Chondrocyte (in vitro differentiated cells): ENCODE data around the gene ZSWIM9. TPM values are rescaled to one million over a fixed set of nuclear protein-coding genes. Genes with fewer than 3 reads are reported as not detected.
"Not testable (repeated sequence)": the region's sequence is repeated elsewhere in the genome, so short reads cannot be mapped to it uniquely, and the experiment has no call there.

Experiments
- DNase-seq: peaks from one replicate; pipeline ENCODE4 v3.0.0; 2021; ENCODE audit warnings: mixed read lengths, low spot score
- H3K27ac Mint-ChIP-seq: one replicate; pipeline ENCODE4 v1.8.0; 2021; ENCODE audit warnings: mild to moderate bottlenecking, moderate library complexity, mixed read lengths; ENCODE audit not compliant: unreplicated experiment
- H3K27me3 Mint-ChIP-seq: 2 replicates; pipeline ENCODE4 v1.8.0; 2021; ENCODE audit warnings: low read depth, mixed read lengths
- H3K36me3 Mint-ChIP-seq: 2 replicates; pipeline ENCODE4 v1.8.0; 2021; ENCODE audit warnings: low read depth, mixed read lengths
- H3K4me1 Mint-ChIP-seq: 2 replicates; pipeline ENCODE4 v1.8.0; 2021; ENCODE audit warnings: low read depth, mild to moderate bottlenecking, mixed read lengths
- H3K4me3 Mint-ChIP-seq: one replicate; pipeline ENCODE4 v1.8.0; 2021; ENCODE audit warnings: mild to moderate bottlenecking, moderate library complexity, mixed read lengths; ENCODE audit not compliant: unreplicated experiment
- H3K9me3 Mint-ChIP-seq: 2 replicates; pipeline ENCODE4 v1.8.0; 2021; ENCODE audit warnings: low read depth, mixed read lengths
- CTCF ChIP-seq: fragments of 200-600 bp; sonication (generic); IDR thresholded peaks from 2 replicates; pipeline ENCODE4 v1.5.0; 2021; ENCODE audit warnings: antibody characterized with exemption, mild to moderate bottlenecking, moderate library complexity
- total RNA-seq: library from RNA; stranded (reverse); gene quantifications from 3 replicates; pipeline ENCODE4 v1.2.1, GENCODE V29; 2021

ZSWIM9 gene
- total RNA-seq, 1 donor from 2014 or later, result 5.0 TPM

GRCh38 chr19:48213959-48214358 lies 43.5 kb downstream of the ZSWIM9 start:
- H3K27me3 Mint-ChIP-seq, result no peaks in the 10 kb centered on the region
- H3K4me1 Mint-ChIP-seq, result no peaks in the 10 kb centered on the region
- H3K27ac Mint-ChIP-seq, result no peak overlapping the region
- no peak overlapping the region for H3K4me3 Mint-ChIP-seq
- peaks cover 26% of the 10 kb centered on the region for H3K36me3 Mint-ChIP-seq
- DNase-seq, result no peak
- no peak for TF ChIP-seq CTCF
- H3K9me3 Mint-ChIP-seq, result no peaks in the 10 kb centered on the region

- peaks cover 24% of the 10 kb centered on the region for H3K36me3 Mint-ChIP-seq
- H3K9me3 Mint-ChIP-seq, result no peaks in the 10 kb centered on the region
- H3K27me3 Mint-ChIP-seq, result no peaks in the 10 kb centered on the region
- no peaks in the 10 kb centered on the region for H3K4me1 Mint-ChIP-seq
- DNase-seq, result no peak
- no peak overlapping the region for H3K4me3 Mint-ChIP-seq
- no peak overlapping the region for H3K27ac Mint-ChIP-seq
- TF ChIP-seq CTCF, result no peak
Observed at GRCh38 chr19:48216933-48217332, 46.5 kb downstream of the ZSWIM9 start.

GRCh38 chr19:48218997-48219396 lies 48.5 kb downstream of the ZSWIM9 start:
- no peak for DNase-seq
- H3K27ac Mint-ChIP-seq, result no peak overlapping the region
- no peak overlapping the region for H3K4me3 Mint-ChIP-seq
- TF ChIP-seq CTCF, result no peak
- no peaks in the 10 kb centered on the region for H3K4me1 Mint-ChIP-seq
- no peaks in the 10 kb centered on the region for H3K27me3 Mint-ChIP-seq
- H3K9me3 Mint-ChIP-seq, result no peaks in the 10 kb centered on the region
- peaks cover 16% of the 10 kb centered on the region for H3K36me3 Mint-ChIP-seq

GRCh38 chr19:48220784-48221183 lies 50.3 kb downstream of the ZSWIM9 start:
- not testable (repeated sequence) for DNase-seq, H3K27ac Mint-ChIP-seq, H3K4me3 Mint-ChIP-seq, H3K27me3 Mint-ChIP-seq, H3K4me1 Mint-ChIP-seq, H3K9me3 Mint-ChIP-seq
- peaks cover 12% of the 10 kb centered on the region for H3K36me3 Mint-ChIP-seq

- no peak for DNase-seq
- Mint-ChIP-seq H3K4me1 (no peaks in the 10 kb centered on the region), H3K4me3 (no peak overlapping the region)
Observed at GRCh38 chr19:48221628-48222027, 51.1 kb downstream of the ZSWIM9 start.

More at GRCh38 chr19:48221628-48222027, 51.1 kb downstream of the ZSWIM9 start:
- Mint-ChIP-seq H3K27me3 (no peaks in the 10 kb centered on the region), H3K9me3 (no peaks in the 10 kb centered on the region), H3K27ac (no peak overlapping the region), H3K36me3 (peaks cover 7% of the 10 kb centered on the region)
- no peak for TF ChIP-seq CTCF
